GM12872 (cell line): ENCODE data around the gene ZBTB46.

Experiments used
- CTCF ChIP-seq: IDR thresholded peaks from 3 replicates; pipeline ENCODE4 v1.5.1; 2011; ENCODE audit warnings: low read depth, mild to moderate bottlenecking, low read length, moderate library complexity; ENCODE audit not compliant: insufficient read depth

Gene ZBTB46

GRCh38 chr20:63860325-63861051 is 29.4 kb upstream of the ZBTB46 start:
- TF ChIP-seq CTCF, result no peak

GRCh38 chr20:63859166-63859699 is 28.2 kb upstream of the ZBTB46 start:
- TF ChIP-seq CTCF, result no peak

GRCh38 chr20:63858393-63859165 is 27.5 kb upstream of the ZBTB46 start:
- no peak for TF ChIP-seq CTCF

GRCh38 chr20:63857764-63858392 is 26.8 kb upstream of the ZBTB46 start:
- no peak for TF ChIP-seq CTCF

- no peak for TF ChIP-seq CTCF
Measured at GRCh38 chr20:63856098-63856511, 25.0 kb upstream of the ZBTB46 start.

GRCh38 chr20:63855363-63856097 is 24.5 kb upstream of the ZBTB46 start:
- TF ChIP-seq CTCF, result no peak
